Superior temporal gyrus (tissue), 1 donor: ENCODE measurements around the gene CCL4.
A peak's percentile ranks its signal among the peaks of the same experiment; 100 is the strongest.
"Not testable (repeated sequence)": the region's sequence is repeated elsewhere in the genome, so short reads cannot be mapped to it uniquely, and the experiment has no call there.

ENCODE experiments used
- DNase-seq: peaks from one replicate; pipeline ENCODE4 v3.0.0-alpha.2; 2016; ENCODE audit errors: extremely low spot score

CCL4 gene

GRCh38 chr17:36103401-36103975 lies at the start of gene CCL4:
TSS of gene CCL4 (plus strand) at chr17:36103827. CDS start at chr17:36103906, 79 bp downstream.
- DNase-seq = not testable (repeated sequence)

GRCh38 chr17:36055171-36055570 lies 48.5 kb upstream of the CCL4 start:
- no peak for DNase-seq

GRCh38 chr17:36055921-36056520 lies 47.6 kb upstream of the CCL4 start:
- no peak for DNase-seq

- DNase-seq = no peak
These were observed 45.7 kb upstream of the CCL4 start for GRCh38 chr17:36057911-36058310.

- no peak for DNase-seq
These were observed 44.2 kb upstream of the CCL4 start for GRCh38 chr17:36059406-36059805.

GRCh38 chr17:36060816-36061215 lies 42.8 kb upstream of the CCL4 start:
- no peak for DNase-seq

- no peak for DNase-seq
These were observed 39.7 kb upstream of the CCL4 start, which contains the start of gene CCL18 for GRCh38 chr17:36063786-36064541. TSS of gene CCL18 (plus strand) at chr17:36064272. CDS start at chr17:36064343, 71 bp downstream.

GRCh38 chr17:36066365-36066985 lies 37.2 kb upstream of the CCL4 start:
- DNase-seq = no peak

GRCh38 chr17:36068524-36068923 lies 35.1 kb upstream of the CCL4 start:
- DNase-seq = no peak

GRCh38 chr17:36069136-36069535 lies 34.5 kb upstream of the CCL4 start:
- no peak for DNase-seq

- DNase-seq = no peak
These were observed 33.2 kb upstream of the CCL4 start for GRCh38 chr17:36070427-36070826.

- DNase-seq = no peak
These were observed 31.9 kb upstream of the CCL4 start for GRCh38 chr17:36071751-36072150.

- peak; percentile 20 for DNase-seq
These were observed 31.1 kb upstream of the CCL4 start for GRCh38 chr17:36072431-36073121.

GRCh38 chr17:36074365-36074764 lies 29.3 kb upstream of the CCL4 start:
- DNase-seq = no peak

- DNase-seq = not testable (repeated sequence)
These were observed 21.8 kb upstream of the CCL4 start for GRCh38 chr17:36081681-36082471.

- not testable (repeated sequence) for DNase-seq
These were observed 21.0 kb upstream of the CCL4 start for GRCh38 chr17:36082482-36083120.

- DNase-seq = not testable (repeated sequence)
These were observed 19.9 kb upstream of the CCL4 start for GRCh38 chr17:36083691-36084090.

GRCh38 chr17:36085765-36086164 lies 17.9 kb upstream of the CCL4 start:
- no peak for DNase-seq

GRCh38 chr17:36086791-36087190 lies 16.8 kb upstream of the CCL4 start:
- no peak for DNase-seq

GRCh38 chr17:36087471-36087870 lies 16.2 kb upstream of the CCL4 start:
- DNase-seq = not testable (repeated sequence)
